HG03039 (cell line): ENCODE results near the gene SOS2.
"Not testable (repeated sequence)": the region's sequence is repeated elsewhere in the genome, so short reads cannot be mapped to it uniquely, and the experiment has no call there.

ENCODE experiments used
- ATAC-seq: cut with Tn5 transposase; IDR thresholded peaks from one replicate; pipeline ENCODE4 v1.9.1; 2021; ENCODE audit warnings: mild to moderate bottlenecking, moderate library complexity; ENCODE audit not compliant: unreplicated experiment

Gene SOS2

DNA sequence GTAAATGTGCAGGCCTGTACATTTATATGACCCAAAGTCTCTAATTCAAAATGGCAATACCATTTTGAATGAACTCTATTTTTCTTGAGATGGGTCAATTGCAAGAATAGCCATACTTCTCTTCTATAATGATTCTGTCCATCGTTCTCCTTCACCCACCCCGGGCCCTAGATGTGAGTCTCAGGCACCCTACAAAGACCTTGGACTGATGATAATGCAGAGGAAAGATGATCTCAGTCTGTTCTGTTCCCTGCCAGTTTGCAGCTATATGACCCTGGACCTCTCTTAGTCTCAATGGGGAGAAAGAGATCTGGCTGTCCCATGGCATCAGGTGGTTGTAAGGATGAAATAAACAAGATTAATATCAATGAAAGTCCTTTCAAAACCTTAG lies 145.1 kb downstream of the SOS2 start:
- ATAC-seq: no peak

GRCh38 chr14:50085570-50086320 lies 145.6 kb downstream of the SOS2 start:
- ATAC-seq: peak; percentile 27

GRCh38 chr14:50084666-50085065 lies 146.7 kb downstream of the SOS2 start:
- ATAC-seq: no peak

GRCh38 chr14:50083467-50084337 lies 147.7 kb downstream of the SOS2 start:
- ATAC-seq: peak; percentile 45

DNA sequence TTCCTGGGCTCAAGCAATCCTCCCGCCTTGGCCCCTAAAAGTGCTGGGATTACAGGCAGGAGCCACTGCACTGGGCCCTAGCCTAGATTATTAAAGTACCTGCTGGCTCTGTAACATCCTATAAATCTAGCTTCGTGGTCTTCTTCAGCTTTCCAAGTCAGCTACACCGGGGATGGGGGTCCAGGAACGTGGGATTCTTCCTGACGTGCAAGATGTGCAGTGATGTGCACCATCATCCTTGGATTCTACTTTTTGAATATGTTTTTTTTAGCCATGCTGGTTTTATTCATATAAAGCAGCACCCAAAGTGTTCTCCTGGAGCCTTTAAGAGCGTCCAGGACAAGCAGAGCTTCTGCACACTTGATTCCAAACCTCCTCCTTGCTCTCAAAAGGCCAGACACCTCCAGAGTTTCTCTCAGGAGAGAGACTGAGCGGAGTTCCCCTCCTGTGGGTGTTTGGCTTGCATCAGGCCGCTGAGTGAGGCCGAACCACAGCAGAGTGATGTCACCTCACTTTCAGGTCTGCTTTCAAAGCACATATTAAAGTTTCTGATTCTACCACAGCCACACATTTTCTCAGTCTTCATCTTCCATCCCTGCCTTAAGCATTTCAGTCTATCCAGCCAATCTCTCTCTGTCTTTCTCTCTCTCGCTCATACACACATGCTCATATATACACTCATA lies 148.5 kb downstream of the SOS2 start:
- ATAC-seq: peak; percentile 68

DNA sequence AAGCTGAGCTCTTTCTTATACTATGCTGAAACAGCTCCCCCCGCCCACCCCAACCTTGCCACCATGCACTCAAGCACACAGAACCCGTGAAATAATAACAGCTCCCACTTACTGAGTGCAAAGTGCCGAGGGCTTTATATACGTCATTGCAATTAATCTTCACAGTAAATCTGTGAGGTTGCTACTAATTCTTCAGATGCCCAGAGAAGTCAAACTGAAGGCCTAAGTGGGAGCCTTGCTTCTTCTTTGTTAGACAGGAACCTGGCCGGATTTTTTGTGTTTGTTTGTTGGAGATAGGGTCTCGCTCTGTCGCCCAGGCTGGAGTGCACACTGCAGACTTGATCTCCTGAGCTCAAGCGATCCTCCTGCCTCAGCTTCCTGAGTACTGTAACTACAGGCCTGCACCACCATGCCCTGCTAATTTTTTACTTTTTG lies 149.1 kb downstream of the SOS2 start:
- ATAC-seq: no peak

DNA sequence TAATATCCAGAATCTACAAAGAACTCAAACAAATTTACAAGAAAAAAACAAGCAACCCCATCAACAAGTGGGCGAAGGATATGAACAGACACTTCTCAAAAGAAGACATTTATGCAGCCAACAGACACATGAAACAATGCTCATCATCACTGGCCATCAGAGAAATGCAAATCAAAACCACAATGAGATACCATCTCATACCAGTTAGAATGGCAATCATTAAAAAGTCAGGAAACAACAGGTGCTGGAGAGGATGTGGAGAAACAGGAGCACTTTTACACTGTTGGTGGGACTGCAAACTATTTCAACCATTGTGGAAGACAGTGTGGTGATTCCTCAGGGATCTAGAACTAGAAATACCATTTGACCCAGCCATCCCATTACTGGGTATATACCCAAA lies 152.3 kb downstream of the SOS2 start:
- not testable (repeated sequence) for ATAC-seq

DNA sequence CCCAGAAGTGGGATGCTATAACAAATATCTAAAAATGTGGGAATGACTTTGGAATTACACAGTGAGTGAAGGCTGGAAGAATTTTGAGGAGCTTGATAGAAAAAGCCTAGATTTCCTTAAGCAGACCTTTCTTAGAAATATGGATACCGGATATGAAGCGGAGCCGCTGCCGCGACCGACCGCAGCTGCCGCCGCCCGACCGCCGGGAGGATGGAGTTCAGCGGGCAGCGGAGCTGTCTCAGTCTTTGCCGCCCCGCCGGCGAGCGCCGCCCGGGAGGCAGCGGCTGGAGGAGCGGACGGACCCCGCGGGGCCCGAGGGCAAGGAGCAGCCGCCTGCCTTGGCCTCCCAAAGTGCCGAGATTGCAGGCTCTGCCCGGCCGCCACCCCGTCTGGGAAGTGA lies 157.7 kb downstream of the SOS2 start:
- ATAC-seq: not testable (repeated sequence)

DNA sequence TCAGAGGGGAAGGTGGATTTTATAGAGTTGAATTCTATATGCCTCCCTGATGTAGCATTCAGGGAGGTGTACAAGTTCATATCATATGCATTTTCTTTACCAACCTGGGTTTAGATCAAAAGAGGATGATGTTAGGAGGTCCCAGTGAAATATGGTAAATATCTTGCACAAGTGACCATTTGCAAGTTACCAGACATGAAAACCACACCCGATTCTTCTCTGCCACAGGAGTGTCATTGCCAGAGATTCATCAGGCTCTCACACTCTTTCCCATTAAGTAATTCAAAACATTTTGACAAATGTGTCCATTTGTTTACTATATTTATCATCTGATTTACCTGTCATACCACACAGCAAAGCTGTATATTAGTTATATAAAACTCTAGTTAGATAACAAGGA lies 159.0 kb downstream of the SOS2 start:
- no peak for ATAC-seq

- no peak for ATAC-seq
Measured at GRCh38 chr14:50070840-50071548, 160.4 kb downstream of the SOS2 start.

GRCh38 chr14:50070230-50070629 lies 161.1 kb downstream of the SOS2 start:
- no peak for ATAC-seq

- ATAC-seq: no peak
Measured at GRCh38 chr14:50069325-50069724, 162.1 kb downstream of the SOS2 start.

GRCh38 chr14:50068496-50068895 lies 162.9 kb downstream of the SOS2 start:
- ATAC-seq: no peak

GRCh38 chr14:50067723-50068495 lies 163.5 kb downstream of the SOS2 start:
- no peak for ATAC-seq
